ENCODE data around the gene USP40.

Gene USP40

GRCh38 chr2:233440314-233440713 is 126.3 kb downstream of the USP40 start:
- Histone ChIP-seq H4K8ac (ENCODE audit: low read depth, low read length) (no peak overlapping the region), H3K9me3 (ENCODE audit: insufficient read depth, low read depth, low read length) (peaks cover 5% of the 10 kb centered on the region), H3K4me1 (ENCODE audit: control insufficient read depth in 1 of 2, insufficient read depth in 2 of 2, low read length in 2 of 2) (no peaks in the 10 kb centered on the region), H3K4me2 (ENCODE audit: low read length) (no peak overlapping the region), H2AK5ac (ENCODE audit: low read length) (no peak overlapping the region), H3K14ac (ENCODE audit: low read length) (no peak overlapping the region), H2AFZ (ENCODE audit: insufficient read depth, low read length, poor library complexity) (no peak overlapping the region), H3K23ac (ENCODE audit: low read length) (no peak overlapping the region), H3K27ac (ENCODE audit: low read depth, low read length) (no peak overlapping the region), H2BK120ac (ENCODE audit: insufficient read depth, low read length, poor library complexity) (no peak overlapping the region), H3K4me3 (ENCODE audit: low read depth, low read length) (no peak overlapping the region), H4K12ac (ENCODE audit: low read depth, low read length) (no peak overlapping the region), H3K4ac (ENCODE audit: low read depth, low read length) (no peak overlapping the region), H2BK12ac (ENCODE audit: low read length) (no peak overlapping the region), H3K79me1 (ENCODE audit: low read length) (no peaks in the 10 kb centered on the region), H4K91ac (ENCODE audit: low read depth, low read length) (no peak overlapping the region), H3K36me3 (ENCODE audit: control insufficient read depth in 1 of 2, insufficient read depth in 2 of 2, low read length in 2 of 2) (peaks cover 20 to 34% of the 10 kb centered on the region in 2 experiments), H3K9ac (ENCODE audit: low read length) (no peak overlapping the region), H3K27me3 (ENCODE audit: insufficient read depth, low read length) (no peaks in the 10 kb centered on the region), H3K18ac (ENCODE audit: low read length) (no peak overlapping the region), H2BK5ac (ENCODE audit: low read depth, low read length, poor library complexity) (no peak overlapping the region), H3K79me2 (ENCODE audit: control insufficient read depth, insufficient read depth, low read length, poor library complexity) (no peaks in the 10 kb centered on the region)
- DNase-seq: no peak
- WGBS (ENCODE audit: extremely low coverage, insufficient coverage, insufficient read length): no CpG with 5 or more reads among the region's 17 CpGs

- Histone ChIP-seq H3K4ac (ENCODE audit: low read depth, low read length) (no peak overlapping the region), H4K12ac (ENCODE audit: low read depth, low read length) (no peak overlapping the region), H3K27ac (ENCODE audit: low read depth, low read length) (no peak overlapping the region), H3K4me3 (ENCODE audit: low read depth, low read length) (no peak overlapping the region), H3K14ac (ENCODE audit: low read length) (no peak overlapping the region), H3K79me1 (ENCODE audit: low read length) (no peaks in the 10 kb centered on the region), H2AK5ac (ENCODE audit: low read length) (no peak overlapping the region), H4K8ac (ENCODE audit: low read depth, low read length) (no peak overlapping the region), H3K27me3 (ENCODE audit: insufficient read depth, low read length) (no peaks in the 10 kb centered on the region), H3K4me2 (ENCODE audit: low read length) (no peak overlapping the region), H3K9me3 (ENCODE audit: insufficient read depth, low read depth, low read length) (peaks cover 4% of the 10 kb centered on the region), H2BK5ac (ENCODE audit: low read depth, low read length, poor library complexity) (no peak overlapping the region), H3K79me2 (ENCODE audit: control insufficient read depth, insufficient read depth, low read length, poor library complexity) (no peaks in the 10 kb centered on the region), H3K9ac (ENCODE audit: low read length) (no peak overlapping the region), H4K91ac (ENCODE audit: low read depth, low read length) (no peak overlapping the region), H2BK120ac (ENCODE audit: insufficient read depth, low read length, poor library complexity) (no peak overlapping the region), H3K4me1 (ENCODE audit: control insufficient read depth in 1 of 2, insufficient read depth in 2 of 2, low read length in 2 of 2) (no peaks in the 10 kb centered on the region), H3K36me3 (ENCODE audit: control insufficient read depth in 1 of 2, insufficient read depth in 2 of 2, low read length in 2 of 2) (peaks cover 16 to 33% of the 10 kb centered on the region in 2 experiments), H2AFZ (ENCODE audit: insufficient read depth, low read length, poor library complexity) (no peak overlapping the region), H3K18ac (ENCODE audit: low read length) (no peak overlapping the region), H3K23ac (ENCODE audit: low read length) (no peak overlapping the region), H2BK12ac (ENCODE audit: low read length) (no peak overlapping the region)
- no CpG with 5 or more reads among the region's 9 CpGs for WGBS (ENCODE audit: extremely low coverage, insufficient coverage, insufficient read length)
- DNase-seq: no peak
Observed at GRCh38 chr2:233439191-233439590, 127.4 kb downstream of the USP40 start.

GRCh38 chr2:233438573-233439147 is 127.9 kb downstream of the USP40 start:
- no peaks in the 10 kb centered on the region for H3K79me2 ChIP-seq (ENCODE audit: control insufficient read depth, insufficient read depth, low read length, poor library complexity)
- no peak overlapping the region for H3K4ac ChIP-seq (ENCODE audit: low read depth, low read length)
- peaks cover 16 to 33% of the 10 kb centered on the region in 2 experiments for H3K36me3 ChIP-seq (ENCODE audit: control insufficient read depth in 1 of 2, insufficient read depth in 2 of 2, low read length in 2 of 2)
- no peak overlapping the region for H3K18ac ChIP-seq (ENCODE audit: low read length)
- H2BK12ac ChIP-seq (ENCODE audit: low read length): no peak overlapping the region
- no CpG with 5 or more reads among the region's 15 CpGs for WGBS (ENCODE audit: extremely low coverage, insufficient coverage, insufficient read length)
- no peak overlapping the region for H2AK5ac ChIP-seq (ENCODE audit: low read length)
- H3K79me1 ChIP-seq (ENCODE audit: low read length): no peaks in the 10 kb centered on the region
- no peak for DNase-seq
- H4K8ac ChIP-seq (ENCODE audit: low read depth, low read length): no peak overlapping the region
- H3K14ac ChIP-seq (ENCODE audit: low read length): no peak overlapping the region
- no peak overlapping the region for H3K9ac ChIP-seq (ENCODE audit: low read length)
- no peaks in the 10 kb centered on the region for H3K27me3 ChIP-seq (ENCODE audit: insufficient read depth, low read length)
- H2AFZ ChIP-seq (ENCODE audit: insufficient read depth, low read length, poor library complexity): no peak overlapping the region
- H3K4me2 ChIP-seq (ENCODE audit: low read length): no peak overlapping the region
- no peak overlapping the region for H3K4me3 ChIP-seq (ENCODE audit: low read depth, low read length)
- no peaks in the 10 kb centered on the region for H3K4me1 ChIP-seq (ENCODE audit: control insufficient read depth in 1 of 2, insufficient read depth in 2 of 2, low read length in 2 of 2)
- H4K12ac ChIP-seq (ENCODE audit: low read depth, low read length): no peak overlapping the region
- H3K23ac ChIP-seq (ENCODE audit: low read length): no peak overlapping the region
- no peak overlapping the region for H3K27ac ChIP-seq (ENCODE audit: low read depth, low read length)
- H2BK5ac ChIP-seq (ENCODE audit: low read depth, low read length, poor library complexity): no peak overlapping the region
- no peak overlapping the region for H2BK120ac ChIP-seq (ENCODE audit: insufficient read depth, low read length, poor library complexity)
- H3K9me3 ChIP-seq (ENCODE audit: insufficient read depth, low read depth, low read length): peaks cover 4% of the 10 kb centered on the region
- no peak overlapping the region for H4K91ac ChIP-seq (ENCODE audit: low read depth, low read length)

- H2BK5ac ChIP-seq (ENCODE audit: low read depth, low read length, poor library complexity): no peak overlapping the region
- H3K79me1 ChIP-seq (ENCODE audit: low read length): no peaks in the 10 kb centered on the region
- WGBS (ENCODE audit: extremely low coverage, insufficient coverage, insufficient read length): no CpG with 5 or more reads among the region's 14 CpGs
- no peak overlapping the region for H3K4me2 ChIP-seq (ENCODE audit: low read length)
- no peak overlapping the region for H3K14ac ChIP-seq (ENCODE audit: low read length)
- H3K36me3 ChIP-seq (ENCODE audit: control insufficient read depth in 1 of 2, insufficient read depth in 2 of 2, low read length in 2 of 2): peaks cover 16 to 33% of the 10 kb centered on the region in 2 experiments
- no peak overlapping the region for H3K4me3 ChIP-seq (ENCODE audit: low read depth, low read length)
- no peaks in the 10 kb centered on the region for H3K27me3 ChIP-seq (ENCODE audit: insufficient read depth, low read length)
- no peak overlapping the region for H3K27ac ChIP-seq (ENCODE audit: low read depth, low read length)
- H3K79me2 ChIP-seq (ENCODE audit: control insufficient read depth, insufficient read depth, low read length, poor library complexity): no peaks in the 10 kb centered on the region
- DNase-seq: no peak
- H2BK120ac ChIP-seq (ENCODE audit: insufficient read depth, low read length, poor library complexity): no peak overlapping the region
- no peak overlapping the region for H4K12ac ChIP-seq (ENCODE audit: low read depth, low read length)
- H3K4me1 ChIP-seq (ENCODE audit: control insufficient read depth in 1 of 2, insufficient read depth in 2 of 2, low read length in 2 of 2): no peaks in the 10 kb centered on the region
- no peak overlapping the region for H4K8ac ChIP-seq (ENCODE audit: low read depth, low read length)
- peaks cover 4% of the 10 kb centered on the region for H3K9me3 ChIP-seq (ENCODE audit: insufficient read depth, low read depth, low read length)
- H3K18ac ChIP-seq (ENCODE audit: low read length): no peak overlapping the region
- H2BK12ac ChIP-seq (ENCODE audit: low read length): no peak overlapping the region
- H3K9ac ChIP-seq (ENCODE audit: low read length): no peak overlapping the region
- no peak overlapping the region for H4K91ac ChIP-seq (ENCODE audit: low read depth, low read length)
- H2AK5ac ChIP-seq (ENCODE audit: low read length): no peak overlapping the region
- H3K4ac ChIP-seq (ENCODE audit: low read depth, low read length): no peak overlapping the region
- H2AFZ ChIP-seq (ENCODE audit: insufficient read depth, low read length, poor library complexity): no peak overlapping the region
- H3K23ac ChIP-seq (ENCODE audit: low read length): no peak overlapping the region
Observed at GRCh38 chr2:233437439-233437955, 129.1 kb downstream of the USP40 start.
